ENCODE measurements around the gene ZNF560.

The ZNF560 gene

DNA sequence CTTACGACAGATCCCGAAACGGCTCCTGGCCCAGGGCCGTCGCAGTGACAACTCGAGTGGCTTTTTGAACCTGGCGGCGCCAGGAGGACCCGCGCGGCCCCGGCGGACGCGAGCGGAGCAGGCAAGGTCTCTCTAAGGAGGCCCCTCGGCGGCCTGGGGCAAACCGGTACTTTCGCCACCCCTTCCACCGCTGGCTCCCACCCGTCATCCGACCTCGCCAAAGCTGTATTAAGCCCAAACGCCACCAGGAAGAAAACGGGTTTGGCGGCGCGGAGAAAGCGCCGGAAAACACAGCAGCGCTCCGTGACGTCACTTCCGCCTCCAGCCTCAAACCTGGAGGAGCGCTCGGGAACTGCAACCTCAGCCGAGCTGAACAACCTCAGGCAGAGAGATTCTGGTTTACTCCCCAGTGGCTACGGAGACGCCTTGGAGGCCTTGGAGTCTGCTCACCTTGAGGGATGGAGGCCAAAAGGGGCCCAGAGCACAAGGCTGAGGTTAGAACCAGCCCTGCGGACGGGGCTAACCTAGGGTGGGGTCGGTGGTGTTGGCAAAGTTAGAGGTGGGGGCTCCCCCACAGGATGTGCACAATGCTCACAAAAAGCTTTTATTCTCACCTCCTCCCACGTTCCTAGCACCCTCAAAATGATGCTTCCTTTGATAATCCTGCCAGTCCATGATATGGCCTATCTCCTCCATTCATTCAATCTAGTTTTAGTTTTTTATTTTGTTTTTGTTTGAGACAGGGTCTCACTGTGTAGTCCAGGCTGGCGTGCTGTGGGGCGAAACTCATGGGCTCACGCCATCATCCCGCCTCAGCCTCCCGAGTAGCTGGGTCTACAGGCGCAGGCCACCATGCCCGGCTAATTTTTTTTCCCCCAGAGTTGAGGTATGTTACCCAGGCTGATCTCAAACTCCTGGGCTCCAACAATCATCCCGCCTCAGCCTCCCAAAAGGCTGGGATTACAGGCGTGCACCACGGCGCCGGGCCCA, 62.8 kb downstream of the ZNF560 start, which contains the start of gene ZNF266:
ZNF266 (minus strand) TSS at position 295 of the 990 bp plus-strand sequence. CDS start 15,484 bp downstream, outside the sequence.
- peak; percentile 92 for DNase-seq

DNA sequence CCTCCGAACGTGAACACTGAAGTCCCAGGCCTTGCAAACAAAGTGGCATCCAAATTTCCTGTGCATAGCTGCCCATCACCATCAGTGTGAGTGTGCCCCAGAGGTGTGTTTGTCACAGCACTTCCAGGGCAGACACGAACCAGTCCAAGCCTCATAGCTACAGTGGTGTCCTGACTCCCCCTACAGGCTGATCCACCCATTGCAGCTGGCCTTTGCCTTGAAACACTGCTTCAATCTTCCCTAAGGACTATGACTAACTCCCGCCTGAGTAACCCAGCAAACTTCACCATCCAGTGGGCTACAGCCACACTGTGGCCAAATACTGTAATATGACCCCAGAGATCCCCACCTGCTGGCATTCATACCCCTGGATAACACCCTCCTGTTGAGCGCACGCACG, 66.9 kb downstream of the ZNF560 start:
- peak; percentile 47 for DNase-seq

DNA sequence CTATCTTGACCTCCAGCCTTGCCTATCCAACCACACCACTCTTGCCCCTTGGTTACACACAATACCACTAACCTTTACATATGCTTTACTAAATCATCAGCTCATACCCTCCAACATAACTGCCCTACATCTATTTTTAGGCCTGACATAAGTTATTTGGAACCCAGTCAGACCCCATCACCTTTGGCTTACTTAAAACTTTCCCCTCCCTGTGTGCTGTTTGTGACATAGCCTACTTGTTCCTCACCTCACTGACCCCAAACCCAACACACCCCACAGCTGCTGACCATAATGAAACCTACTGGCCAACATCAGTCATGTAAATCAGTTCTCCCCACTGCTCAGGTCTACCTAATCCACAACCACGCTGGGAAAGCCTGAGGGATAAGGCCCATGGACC, 68.0 kb downstream of the ZNF560 start:
- no peak for DNase-seq

DNA sequence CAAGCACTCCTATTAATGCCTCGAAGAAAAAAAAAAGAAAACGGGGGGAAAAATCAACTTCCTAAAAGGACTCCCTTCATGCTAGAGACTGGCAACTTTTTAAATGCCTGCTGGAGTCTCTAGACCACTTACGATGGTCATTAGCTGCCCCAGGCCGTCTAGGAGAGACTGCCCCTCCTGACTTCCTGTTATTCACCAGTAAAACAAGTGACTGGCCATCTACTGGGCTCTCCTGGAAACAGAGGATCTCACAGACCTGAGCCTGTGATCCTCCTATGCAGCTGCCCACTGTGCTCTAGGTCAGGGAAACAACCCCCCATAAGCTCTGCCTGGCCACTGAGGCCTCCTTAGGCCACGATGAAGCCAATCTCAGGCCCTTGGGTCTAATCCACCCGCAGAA, 70.5 kb downstream of the ZNF560 start:
- no peak for DNase-seq
